Measurements from ENCODE around the gene KDM5A.

DNA sequence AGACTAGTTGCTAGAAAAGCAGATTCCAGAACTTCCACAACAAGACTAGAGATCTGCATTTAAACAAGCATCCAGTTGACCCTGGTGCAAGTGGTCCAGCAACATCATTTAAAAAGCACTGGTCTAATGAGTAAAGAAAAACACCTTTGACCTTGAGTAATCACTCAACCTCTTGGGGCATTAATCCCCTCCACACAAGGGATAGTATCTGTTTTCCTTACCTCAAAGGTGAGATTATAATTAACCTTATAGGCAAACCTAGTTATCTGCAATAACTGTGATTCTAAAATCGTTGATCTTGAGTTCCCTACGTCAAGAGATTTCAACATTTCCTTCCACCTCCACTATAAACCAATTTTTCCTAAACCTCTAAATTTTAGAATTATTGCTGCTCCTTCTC, 1.1 kb downstream of the KDM5A start:
- TF ChIP-seq CTCF (IDR thresholded peaks at IDR 0.05; ENCODE audit: low read length) (no peak), EZH2 (IDR thresholded peaks at IDR 0.05; ENCODE audit: borderline replicate concordance, low read length) (no peak)
